Activated naive CD8-positive, alpha-beta T cell treated with anti-CD3 and anti-CD28 coated beads, Interleukin-2, amount 10 ng/mL, durations not matched to agents 7 days and 5 days (primary cell): ENCODE measurements around the gene FARS2. TPM values are rescaled to one million over a fixed set of nuclear protein-coding genes. Genes with fewer than 3 reads are reported as not detected.
A peak's percentile ranks its signal among the peaks of the same experiment; 100 is the strongest.

Source experiments
- ATAC-seq: fragments of 150-1000 bp; cut with Tn5 transposase; one replicate; pipeline ENCODE4 v1.10.0; 2021; ENCODE audit warnings: low read depth, moderate library complexity
- POLR2A ChIA-PET: fragments of 350-600 bp; sonication (Branson Sonifier 250); formaldehyde crosslinking; loops from one replicate; lab custom pipeline; 2021; ENCODE audit warnings: antibody characterized with exemption; lab: Charles Lee
- DNase-seq: peaks from one replicate; pipeline ENCODE4 v3.0.0; 2021
- H3K27ac Mint-ChIP-seq: one replicate; pipeline ENCODE4 v1.8.0; 2022; ENCODE audit warnings: mild to moderate bottlenecking, mixed read lengths
- H3K27me3 Mint-ChIP-seq: one replicate; pipeline ENCODE4 v1.8.0; 2022; ENCODE audit warnings: mild to moderate bottlenecking, moderate library complexity, mixed read lengths
- H3K36me3 Mint-ChIP-seq: one replicate; pipeline ENCODE4 v1.8.0; 2021; ENCODE audit warnings: mild to moderate bottlenecking, mixed read lengths
- H3K4me1 Mint-ChIP-seq: one replicate; pipeline ENCODE4 v1.8.0; 2021; ENCODE audit warnings: mixed read lengths
- H3K4me3 Mint-ChIP-seq: one replicate; pipeline ENCODE4 v1.8.0; 2022; ENCODE audit warnings: mild to moderate bottlenecking, moderate library complexity, mixed read lengths
- H3K9me3 Mint-ChIP-seq: one replicate; pipeline ENCODE4 v1.8.0; 2021; ENCODE audit warnings: mixed read lengths
- total RNA-seq, 2 experiments: library from RNA; stranded (reverse); gene quantifications; one replicate each; pipeline ENCODE4 v1.2.3, GENCODE V29; 2021

Gene FARS2
- total RNA-seq, 2 experiments from 2014 or later = 15.5 to 18.4 TPM

GRCh38 chr6:5471044-5471443, 209.7 kb downstream of the FARS2 start:
- H3K9me3 Mint-ChIP-seq = no peaks in the 10 kb centered on the region
- no peak overlapping the region for H3K4me3 Mint-ChIP-seq
- H3K27ac Mint-ChIP-seq = no peak overlapping the region
- ATAC-seq = peak; percentile 95
- H3K4me1 Mint-ChIP-seq = peaks cover 1% of the 10 kb centered on the region
- peaks cover 3% of the 10 kb centered on the region for H3K36me3 Mint-ChIP-seq
- H3K27me3 Mint-ChIP-seq = no peaks in the 10 kb centered on the region
- peak; percentile 67 for DNase-seq
- POLR2A ChIA-PET = interaction anchor here (0.7 to 1.4 kb wide), 4 partner anchors 200 to 537 kb away, joined by 3 to 5 read pairs (median 4); no protein-coding TSS in a partner anchor

GRCh38 chr6:5471637-5472398, 210.5 kb downstream of the FARS2 start:
- POLR2A ChIA-PET = interaction anchor here (0.7 to 1.4 kb wide), 4 partner anchors 200 to 536 kb away, joined by 3 to 5 read pairs (median 4); no protein-coding TSS in a partner anchor
- no peak for DNase-seq
- Mint-ChIP-seq H3K27ac (no peak overlapping the region), H3K4me3 (no peak overlapping the region), H3K4me1 (peaks cover 2% of the 10 kb centered on the region), H3K9me3 (no peaks in the 10 kb centered on the region), H3K27me3 (no peaks in the 10 kb centered on the region), H3K36me3 (peaks cover 3% of the 10 kb centered on the region)
- ATAC-seq = no peak

GRCh38 chr6:5472571-5472970, 211.3 kb downstream of the FARS2 start:
- Mint-ChIP-seq H3K27ac (no peak overlapping the region), H3K27me3 (no peaks in the 10 kb centered on the region), H3K9me3 (no peaks in the 10 kb centered on the region), H3K4me1 (peaks cover 2% of the 10 kb centered on the region), H3K4me3 (no peak overlapping the region), H3K36me3 (no peaks in the 10 kb centered on the region)
- POLR2A ChIA-PET = no interaction called here
- no peak for ATAC-seq
- no peak for DNase-seq

- POLR2A ChIA-PET = no interaction called here
- Mint-ChIP-seq H3K27me3 (no peaks in the 10 kb centered on the region), H3K27ac (no peak overlapping the region)
These were observed 214.5 kb downstream of the FARS2 start for GRCh38 chr6:5475779-5476178.

GRCh38 chr6:5478380-5478779, 217.1 kb downstream of the FARS2 start:
- H3K4me3 Mint-ChIP-seq = no peak overlapping the region
- peaks cover 2% of the 10 kb centered on the region for H3K4me1 Mint-ChIP-seq
- H3K27me3 Mint-ChIP-seq = no peaks in the 10 kb centered on the region
- no peak overlapping the region for H3K27ac Mint-ChIP-seq
- no peaks in the 10 kb centered on the region for H3K36me3 Mint-ChIP-seq
- no peaks in the 10 kb centered on the region for H3K9me3 Mint-ChIP-seq
- DNase-seq (no peak), ATAC-seq (no peak)
- POLR2A ChIA-PET = no interaction called here

More at GRCh38 chr6:5475779-5476178, 214.5 kb downstream of the FARS2 start:
- Mint-ChIP-seq H3K9me3 (no peaks in the 10 kb centered on the region), H3K4me3 (no peak overlapping the region), H3K36me3 (no peaks in the 10 kb centered on the region), H3K4me1 (peaks cover 2% of the 10 kb centered on the region)
- ATAC-seq = no peak
- no peak for DNase-seq

- Mint-ChIP-seq H3K4me1 (peaks cover 2% of the 10 kb centered on the region), H3K36me3 (no peaks in the 10 kb centered on the region), H3K27ac (no peak overlapping the region)
These were observed 219.7 kb downstream of the FARS2 start for GRCh38 chr6:5481033-5481432.

GRCh38 chr6:5481750-5482149, 220.4 kb downstream of the FARS2 start:
- Mint-ChIP-seq H3K4me1 (peaks cover 7% of the 10 kb centered on the region), H3K36me3 (peaks cover 2% of the 10 kb centered on the region), H3K27ac (no peak overlapping the region), H3K4me3 (no peak overlapping the region), H3K9me3 (no peaks in the 10 kb centered on the region), H3K27me3 (no peaks in the 10 kb centered on the region)
- POLR2A ChIA-PET = no interaction called here
- no peak for DNase-seq
- ATAC-seq = no peak

More at GRCh38 chr6:5481033-5481432, 219.7 kb downstream of the FARS2 start:
- ATAC-seq (no peak), DNase-seq (no peak)
- Mint-ChIP-seq H3K9me3 (no peaks in the 10 kb centered on the region), H3K4me3 (no peak overlapping the region), H3K27me3 (no peaks in the 10 kb centered on the region)
- POLR2A ChIA-PET = no interaction called here

GRCh38 chr6:5482619-5483018, 221.3 kb downstream of the FARS2 start:
- H3K27me3 Mint-ChIP-seq = no peaks in the 10 kb centered on the region
- no peak overlapping the region for H3K4me3 Mint-ChIP-seq
- peak overlapping the region; percentile 12 for H3K27ac Mint-ChIP-seq
- H3K9me3 Mint-ChIP-seq = no peaks in the 10 kb centered on the region
- no peak for ATAC-seq
- POLR2A ChIA-PET = no interaction called here
- H3K4me1 Mint-ChIP-seq = peaks cover 12% of the 10 kb centered on the region
- peaks cover 2% of the 10 kb centered on the region for H3K36me3 Mint-ChIP-seq
- DNase-seq = no peak

- peaks cover 8% of the 10 kb centered on the region for H3K36me3 Mint-ChIP-seq
- H3K4me1 Mint-ChIP-seq = peaks cover 12% of the 10 kb centered on the region
- H3K27ac Mint-ChIP-seq = no peak overlapping the region
- no peak for DNase-seq
- no peak for ATAC-seq
- no peaks in the 10 kb centered on the region for H3K27me3 Mint-ChIP-seq
- no peak overlapping the region for H3K4me3 Mint-ChIP-seq
- POLR2A ChIA-PET = no interaction called here
- no peaks in the 10 kb centered on the region for H3K9me3 Mint-ChIP-seq
These were observed 223.4 kb downstream of the FARS2 start for GRCh38 chr6:5484692-5485091.

GRCh38 chr6:5486214-5486613, 224.9 kb downstream of the FARS2 start:
- peak overlapping the region; percentile 57 for H3K27ac Mint-ChIP-seq
- DNase-seq = no peak
- peak; percentile 54 for ATAC-seq
- H3K36me3 Mint-ChIP-seq = peaks cover 15% of the 10 kb centered on the region
- H3K4me1 Mint-ChIP-seq = peaks cover 12% of the 10 kb centered on the region
- no peaks in the 10 kb centered on the region for H3K27me3 Mint-ChIP-seq
- H3K4me3 Mint-ChIP-seq = peak overlapping the region; percentile 41
- POLR2A ChIA-PET = no interaction called here
- no peaks in the 10 kb centered on the region for H3K9me3 Mint-ChIP-seq

- ATAC-seq (no peak), DNase-seq (no peak)
- H3K27me3 Mint-ChIP-seq = no peaks in the 10 kb centered on the region
- H3K4me3 Mint-ChIP-seq = no peak overlapping the region
- POLR2A ChIA-PET = interaction anchor here (1.3 kb wide), 1 partner anchor 16 kb away, joined by 3 read pairs; no protein-coding TSS in a partner anchor
- no peaks in the 10 kb centered on the region for H3K9me3 Mint-ChIP-seq
- peaks cover 12% of the 10 kb centered on the region for H3K4me1 Mint-ChIP-seq
- peaks cover 19% of the 10 kb centered on the region for H3K36me3 Mint-ChIP-seq
- H3K27ac Mint-ChIP-seq = no peak overlapping the region
These were observed 229.3 kb downstream of the FARS2 start for GRCh38 chr6:5490501-5491069.

- no peak for ATAC-seq
- H3K4me1 Mint-ChIP-seq = no peaks in the 10 kb centered on the region
These were observed 231.0 kb downstream of the FARS2 start for GRCh38 chr6:5492356-5492755.

GRCh38 chr6:5493806-5494205, 232.5 kb downstream of the FARS2 start:
- no peak overlapping the region for H3K27ac Mint-ChIP-seq

More at GRCh38 chr6:5492356-5492755, 231.0 kb downstream of the FARS2 start:
- Mint-ChIP-seq H3K36me3 (peaks cover 19% of the 10 kb centered on the region), H3K27ac (no peak overlapping the region), H3K27me3 (no peaks in the 10 kb centered on the region), H3K9me3 (no peaks in the 10 kb centered on the region), H3K4me3 (no peak overlapping the region)
- POLR2A ChIA-PET = interaction anchor here (0.6 kb wide), 1 partner anchor 1355 kb away, joined by 3 read pairs; no protein-coding TSS in a partner anchor
- DNase-seq = no peak

More at GRCh38 chr6:5493806-5494205, 232.5 kb downstream of the FARS2 start:
- ATAC-seq (no peak), DNase-seq (no peak)
- Mint-ChIP-seq H3K4me1 (no peaks in the 10 kb centered on the region), H3K4me3 (no peak overlapping the region), H3K36me3 (peaks cover 13% of the 10 kb centered on the region), H3K9me3 (no peaks in the 10 kb centered on the region), H3K27me3 (no peaks in the 10 kb centered on the region)
- POLR2A ChIA-PET = no interaction called here
